Right forelimb (tissue), 1 donor: ENCODE measurements around the gene MFSD1.

Experiments used
- DNase-seq: peaks from one replicate; pipeline ENCODE4 v3.0.0-alpha.2; 2018

MFSD1 gene, protein sequence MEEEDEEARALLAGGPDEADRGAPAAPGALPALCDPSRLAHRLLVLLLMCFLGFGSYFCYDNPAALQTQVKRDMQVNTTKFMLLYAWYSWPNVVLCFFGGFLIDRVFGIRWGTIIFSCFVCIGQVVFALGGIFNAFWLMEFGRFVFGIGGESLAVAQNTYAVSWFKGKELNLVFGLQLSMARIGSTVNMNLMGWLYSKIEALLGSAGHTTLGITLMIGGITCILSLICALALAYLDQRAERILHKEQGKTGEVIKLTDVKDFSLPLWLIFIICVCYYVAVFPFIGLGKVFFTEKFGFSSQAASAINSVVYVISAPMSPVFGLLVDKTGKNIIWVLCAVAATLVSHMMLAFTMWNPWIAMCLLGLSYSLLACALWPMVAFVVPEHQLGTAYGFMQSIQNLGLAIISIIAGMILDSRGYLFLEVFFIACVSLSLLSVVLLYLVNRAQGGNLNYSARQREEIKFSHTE

DNA sequence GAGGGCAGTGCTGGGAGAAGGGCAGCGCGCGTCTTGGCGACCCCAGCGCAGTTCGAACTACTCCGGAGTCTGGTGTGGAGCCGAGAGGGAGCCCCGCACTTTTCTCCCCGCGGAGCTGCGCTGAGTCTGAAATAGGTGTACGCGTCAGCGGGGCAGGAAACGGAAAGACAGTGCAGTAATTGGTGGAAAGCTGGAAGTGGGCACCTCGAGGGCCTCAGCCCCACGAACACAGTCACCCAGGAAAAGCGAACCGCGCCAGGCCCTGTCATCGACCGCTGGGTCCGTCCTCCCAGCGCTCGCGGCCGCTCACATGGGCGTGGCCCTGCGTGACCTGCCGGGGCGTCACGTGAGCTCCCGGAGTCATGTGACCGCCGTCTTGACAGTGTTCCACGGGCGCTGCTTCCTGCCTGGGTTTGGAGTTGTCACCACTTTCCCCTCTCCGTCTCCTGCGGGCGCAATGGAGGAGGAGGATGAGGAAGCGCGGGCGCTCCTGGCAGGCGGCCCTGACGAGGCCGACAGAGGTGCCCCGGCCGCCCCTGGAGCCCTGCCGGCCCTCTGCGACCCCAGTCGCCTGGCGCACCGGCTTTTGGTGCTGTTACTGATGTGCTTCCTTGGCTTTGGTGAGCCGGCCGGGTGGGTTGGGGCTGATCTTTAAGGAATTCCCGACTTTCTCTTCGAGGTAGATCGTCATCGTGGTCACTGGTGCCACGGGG lies at the start of gene MFSD1:
MFSD1 (plus strand) TSS at position 359 of the 713 bp plus-strand sequence; CDS start at position 458, 99 bp downstream.
- peak; percentile 96 for DNase-seq

DNA sequence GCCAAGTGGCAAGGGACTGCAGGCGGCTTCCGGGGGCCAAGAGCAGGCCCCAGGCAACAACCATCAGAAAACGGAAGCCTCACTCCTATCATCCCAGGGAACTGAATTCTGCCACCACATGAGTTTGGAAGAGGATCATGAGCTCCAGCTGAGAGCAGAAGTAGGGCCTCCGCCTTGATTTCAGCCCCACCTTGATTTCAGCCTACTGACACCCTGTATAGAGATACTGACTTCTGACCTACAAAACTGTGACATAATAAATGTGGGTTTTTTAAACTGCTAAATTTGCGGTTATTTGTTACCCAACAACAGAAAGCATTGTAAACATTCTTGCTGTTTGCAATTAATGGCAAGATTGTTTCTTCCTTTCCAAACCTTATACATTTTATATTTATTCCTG lies 48.0 kb upstream of the MFSD1 start:
- DNase-seq = peak; percentile 10

DNA sequence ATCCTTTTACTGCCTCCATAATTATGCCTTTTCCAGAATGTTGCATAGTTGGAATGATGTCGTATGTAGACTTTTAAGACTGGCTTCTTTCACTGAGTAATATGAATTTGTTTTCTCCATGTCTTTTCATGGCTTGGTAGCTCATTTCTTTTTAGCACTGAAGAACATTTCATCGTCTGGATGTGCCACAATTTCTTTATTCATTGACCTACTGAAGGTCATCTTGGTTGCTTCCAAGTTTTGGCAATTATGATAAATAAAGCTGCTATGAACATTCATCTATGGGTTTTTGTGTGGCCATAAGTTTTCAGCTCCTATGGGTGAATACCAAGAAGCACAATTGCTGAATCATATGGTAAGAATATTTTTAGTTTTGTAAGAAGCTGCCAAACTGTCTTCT lies 46.4 kb upstream of the MFSD1 start:
- DNase-seq = no peak

DNA sequence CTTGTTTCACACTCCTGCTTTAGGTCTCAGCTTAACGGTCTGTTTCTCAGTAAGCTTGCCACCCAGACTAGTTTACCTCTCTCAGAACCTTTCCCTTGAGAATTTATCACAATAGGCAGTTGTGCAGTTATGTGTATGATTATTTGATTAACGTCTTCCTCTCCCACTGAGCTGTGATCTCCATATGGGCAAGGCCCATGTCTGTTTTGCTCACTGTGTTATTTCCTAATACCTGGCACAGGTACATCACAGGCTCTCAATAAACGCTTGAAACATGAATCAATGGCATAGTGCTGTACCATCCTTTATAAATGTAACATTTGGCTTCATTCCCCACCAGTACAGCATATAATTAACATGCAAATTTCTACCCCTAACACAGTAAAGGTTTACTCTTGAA lies 40.5 kb upstream of the MFSD1 start:
- no peak for DNase-seq

- no peak for DNase-seq
Observed at GRCh38 chr3:158762701-158763100, 39.2 kb upstream of the MFSD1 start.

DNA sequence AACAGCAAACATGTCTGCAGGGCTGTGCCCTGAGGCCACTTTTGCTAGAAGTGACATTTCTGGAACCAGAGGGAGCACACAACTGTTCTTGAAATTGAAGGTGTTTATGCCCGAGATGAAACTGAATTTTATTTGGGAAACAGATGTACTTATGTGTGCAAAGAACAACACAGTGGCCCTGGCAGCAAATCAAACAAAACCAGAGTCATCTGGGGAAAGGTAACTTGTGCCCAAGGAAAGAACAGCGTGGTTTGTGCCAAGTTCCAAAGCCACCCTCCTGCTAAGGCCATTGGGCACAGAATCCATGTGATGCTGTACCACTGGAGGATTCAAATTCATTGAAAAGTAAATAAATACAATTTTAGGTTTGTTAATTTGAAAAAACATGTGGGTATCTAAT lies 38.4 kb upstream of the MFSD1 start:
- DNase-seq = no peak

DNA sequence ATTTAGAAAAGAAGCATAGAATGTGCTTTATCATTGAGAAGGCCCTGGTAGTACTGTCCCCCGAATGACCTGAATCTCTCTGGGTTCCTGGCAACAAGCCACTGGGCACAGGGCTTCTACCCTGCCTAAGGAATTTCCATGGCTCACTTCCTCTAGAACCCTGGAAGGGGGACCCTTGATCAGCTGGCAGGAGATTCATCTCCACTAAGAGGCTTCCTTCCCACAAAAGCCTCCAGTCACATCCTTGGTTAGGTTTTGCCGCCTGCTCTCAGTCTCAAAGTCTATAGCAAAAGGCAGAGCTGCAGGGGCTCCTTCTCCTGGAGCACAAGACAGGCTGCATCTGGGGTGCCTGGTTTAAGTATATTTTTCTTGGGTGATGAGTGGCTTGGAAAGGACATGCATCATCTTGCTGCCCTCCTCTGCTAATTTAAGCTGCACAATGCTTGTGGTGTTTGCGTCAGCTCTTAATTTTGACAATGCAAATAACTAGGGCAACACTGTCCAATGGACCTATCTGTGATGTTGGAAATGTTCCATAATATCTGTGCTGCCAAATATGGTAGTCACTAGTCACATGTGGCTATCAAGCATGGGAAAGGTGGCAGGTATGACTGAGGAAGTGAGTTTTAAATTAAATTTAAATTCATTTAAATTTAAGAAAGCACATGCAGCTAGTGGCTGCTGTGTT lies 36.2 kb upstream of the MFSD1 start:
- DNase-seq = no peak

DNA sequence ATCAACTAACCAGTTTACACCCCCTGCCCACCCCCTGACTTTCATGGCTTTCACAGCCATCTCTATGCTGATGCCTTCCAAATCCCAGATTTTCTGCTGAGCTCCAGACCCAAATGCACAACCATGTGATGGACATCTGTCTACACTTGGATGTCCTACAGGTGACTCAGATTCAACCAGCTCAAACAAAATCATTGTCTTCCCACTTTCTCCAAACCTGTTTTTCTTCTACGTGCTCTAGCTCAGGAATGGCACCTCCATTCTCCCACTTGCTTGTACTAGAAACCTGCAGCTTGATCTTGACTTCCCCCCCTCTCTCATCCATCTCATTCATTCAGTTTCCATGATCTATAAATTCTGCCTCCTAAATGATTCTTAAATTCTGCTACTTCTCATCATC lies 35.5 kb upstream of the MFSD1 start:
- DNase-seq = no peak

DNA sequence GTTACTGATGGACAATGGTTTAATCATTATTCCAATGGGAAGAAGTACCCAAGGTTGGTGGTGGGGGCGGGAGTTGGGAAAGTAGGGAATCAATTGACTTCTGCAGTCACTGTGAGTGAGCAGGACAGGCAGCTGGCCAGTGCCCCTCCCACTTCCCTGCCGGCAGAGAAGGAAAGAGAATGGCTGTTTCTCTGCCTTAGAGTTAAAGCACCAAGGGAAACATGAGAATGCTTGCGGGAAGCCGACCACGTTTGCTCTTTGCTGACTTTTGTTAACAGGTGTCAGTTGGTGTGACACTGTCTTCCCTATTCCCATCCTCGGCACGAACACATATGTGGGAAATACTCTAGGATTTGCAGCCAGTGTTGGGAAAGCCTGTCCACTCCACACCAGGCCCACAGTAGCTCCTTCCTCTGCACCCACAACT lies 33.5 kb upstream of the MFSD1 start:
- DNase-seq = peak; percentile 83

- peak; percentile 69 for DNase-seq
Observed at GRCh38 chr3:158768881-158769543, 32.8 kb upstream of the MFSD1 start.

- DNase-seq = no peak
Observed at GRCh38 chr3:158769549-158769948, 32.3 kb upstream of the MFSD1 start.

GRCh38 chr3:158769952-158770740 lies 31.7 kb upstream of the MFSD1 start:
- DNase-seq = no peak

DNA sequence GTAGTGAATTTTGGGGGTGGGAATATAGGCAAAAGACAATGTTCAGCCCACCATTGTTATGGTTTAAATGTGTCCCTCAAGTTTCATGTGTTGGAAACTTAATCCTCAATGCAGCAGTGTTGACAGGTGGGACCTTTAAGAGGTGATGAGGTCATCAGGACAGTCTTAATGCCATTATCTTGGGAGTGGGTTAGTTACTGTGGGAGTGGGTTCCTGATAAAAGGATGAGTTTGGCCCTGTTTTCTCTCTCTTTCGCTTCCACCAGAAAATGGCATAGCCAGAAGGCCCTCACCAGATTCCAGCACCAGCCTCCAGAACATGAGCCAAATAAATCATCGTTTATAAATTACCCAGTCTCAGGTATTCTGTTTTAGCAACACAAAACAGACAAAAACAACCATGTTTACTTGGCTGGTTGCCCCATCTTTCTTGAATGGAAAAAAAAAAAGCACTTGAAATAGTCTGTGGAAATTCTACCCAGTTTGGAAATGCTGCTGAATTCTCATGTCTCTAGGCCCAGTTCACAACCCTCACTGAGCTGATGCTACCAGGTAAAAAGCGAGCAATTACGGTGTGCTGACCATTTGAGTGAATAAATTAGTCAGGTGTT lies 31.0 kb upstream of the MFSD1 start:
- DNase-seq = no peak

GRCh38 chr3:158771577-158771976 lies 30.3 kb upstream of the MFSD1 start:
- DNase-seq = no peak

- DNase-seq = no peak
Observed at GRCh38 chr3:158771982-158772381, 29.9 kb upstream of the MFSD1 start.

DNA sequence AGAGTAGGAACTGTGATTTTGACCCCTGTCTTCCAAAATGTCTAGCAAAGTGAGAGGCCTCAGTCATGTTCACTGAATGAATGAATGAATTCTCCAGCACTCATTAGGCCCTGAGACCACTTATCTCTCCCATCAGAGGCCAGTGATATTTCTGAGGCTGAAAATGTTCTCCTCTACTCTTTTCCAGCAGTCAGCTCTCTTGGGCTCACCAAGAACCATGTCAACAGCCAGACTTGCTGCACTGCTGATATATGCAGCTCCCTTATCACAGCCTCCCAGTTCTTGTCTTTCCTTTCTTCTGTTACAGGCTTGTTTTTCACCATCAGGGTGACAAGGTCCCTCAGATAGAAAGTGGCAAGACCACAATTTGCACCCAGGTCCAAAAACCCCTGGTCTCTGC lies 28.7 kb upstream of the MFSD1 start:
- no peak for DNase-seq

DNA sequence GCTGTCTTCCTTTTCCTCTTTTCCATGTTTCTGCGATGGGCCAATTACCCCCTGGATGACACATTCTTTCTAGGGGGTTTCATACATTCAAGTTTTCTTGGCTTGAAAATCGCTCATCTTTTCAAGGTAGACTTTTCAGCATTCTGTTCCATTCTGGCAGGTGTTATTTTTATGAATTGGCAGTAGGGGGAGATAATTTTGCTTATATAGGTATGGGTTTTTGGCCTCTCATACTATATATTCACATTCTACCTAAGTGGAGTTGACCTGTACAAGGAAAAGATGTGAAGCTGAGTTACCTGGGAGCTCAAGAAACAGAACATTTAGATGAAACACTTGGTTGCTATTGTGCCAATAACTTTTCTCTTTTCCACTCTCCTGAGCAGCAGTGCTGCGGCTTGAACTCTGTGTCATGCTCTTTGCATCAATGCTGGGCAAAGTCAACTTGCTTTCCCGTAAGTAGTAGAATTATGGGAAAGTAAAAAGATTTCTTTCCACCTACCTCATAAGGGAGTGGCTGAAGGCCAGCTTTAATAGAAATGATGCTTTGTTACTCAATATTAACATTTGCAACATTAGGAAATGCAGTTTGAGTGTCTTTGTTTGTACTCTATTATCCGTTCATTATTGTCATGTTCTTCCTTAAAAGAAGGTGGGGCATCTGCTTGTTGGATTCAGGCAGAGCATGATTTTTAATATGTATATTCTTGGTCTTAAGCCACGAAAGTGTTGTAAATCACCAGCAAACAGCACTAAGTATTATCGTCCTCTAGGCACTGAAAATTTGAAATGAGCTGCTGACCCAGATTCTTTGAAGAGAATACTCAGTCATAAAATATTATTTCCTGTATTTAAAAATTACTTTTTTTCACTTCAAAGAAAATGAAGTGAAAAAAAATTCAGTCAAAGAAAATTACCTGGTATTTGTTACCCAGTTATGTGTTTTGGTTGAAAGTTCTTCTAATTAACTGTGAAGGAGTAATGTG lies 27.7 kb upstream of the MFSD1 start:
- DNase-seq = no peak

- DNase-seq = no peak
Observed at GRCh38 chr3:158774965-158775364, 26.9 kb upstream of the MFSD1 start.

GRCh38 chr3:158775426-158776410 lies 26.1 kb upstream of the MFSD1 start:
- DNase-seq = no peak
